Measurements from ENCODE around the gene CACYBP.

DNA sequence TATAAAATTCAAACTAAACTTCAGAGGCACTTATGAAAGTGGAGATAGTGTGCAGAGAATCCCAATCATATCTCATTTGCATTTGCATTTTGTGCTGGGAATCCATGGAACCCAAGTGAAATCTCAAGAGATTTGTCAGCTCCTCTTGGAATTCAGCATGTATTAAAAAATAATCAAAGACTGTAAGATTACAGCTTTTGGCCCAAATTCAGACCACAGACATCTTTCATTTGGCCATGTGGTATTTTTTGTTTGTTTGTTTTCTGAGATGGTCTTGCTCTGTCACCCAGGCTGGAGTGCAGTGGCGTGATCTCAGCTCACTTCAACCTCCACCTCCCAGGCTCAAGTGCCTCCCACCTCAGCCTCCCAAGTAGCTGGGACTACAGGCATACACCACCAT lies 3.8 kb upstream of the CACYBP start:
- TF ChIP-seq GATA3 (IDR thresholded peaks at IDR 0.05; ENCODE audit: low read depth, low read length): no peak
- no peak for TF ChIP-seq GATA2 (IDR thresholded peaks at IDR 0.05; ENCODE audit: low read depth, low read length)
